ENCODE measurements around the gene NAT10.

NAT10 gene

DNA sequence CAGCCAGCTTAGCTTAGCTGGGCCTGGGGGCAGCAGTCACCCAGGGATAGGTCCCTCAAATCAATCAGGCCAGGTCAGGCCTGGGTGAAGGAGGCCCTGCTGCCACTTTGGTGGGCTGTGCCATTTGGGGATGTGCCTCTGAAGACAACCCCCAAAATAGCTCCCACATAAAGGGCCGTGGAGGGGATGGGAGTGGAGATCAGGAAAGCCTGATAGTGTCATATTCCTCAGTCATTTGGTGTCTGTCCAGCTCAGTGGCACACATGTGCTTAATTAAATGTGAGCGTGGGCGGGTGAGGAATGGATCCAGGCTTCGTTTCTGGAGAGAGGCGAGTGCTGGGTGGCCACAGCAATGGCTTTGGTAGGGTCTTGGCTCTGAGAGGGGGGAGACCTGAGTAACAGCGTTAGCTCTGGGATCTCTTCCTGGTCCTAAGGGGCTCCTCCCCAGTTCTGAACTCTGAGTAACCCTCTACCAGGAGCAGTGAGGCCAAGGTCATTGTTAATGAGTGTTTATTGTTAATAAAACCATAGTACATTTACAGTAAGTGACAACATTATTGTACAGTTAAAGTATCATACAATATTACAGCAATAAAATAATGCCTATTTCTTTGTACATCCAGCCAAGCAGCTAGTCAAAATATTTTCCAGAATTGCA lies 45.2 kb downstream of the NAT10 start:
- DNase-seq = no peak

DNA sequence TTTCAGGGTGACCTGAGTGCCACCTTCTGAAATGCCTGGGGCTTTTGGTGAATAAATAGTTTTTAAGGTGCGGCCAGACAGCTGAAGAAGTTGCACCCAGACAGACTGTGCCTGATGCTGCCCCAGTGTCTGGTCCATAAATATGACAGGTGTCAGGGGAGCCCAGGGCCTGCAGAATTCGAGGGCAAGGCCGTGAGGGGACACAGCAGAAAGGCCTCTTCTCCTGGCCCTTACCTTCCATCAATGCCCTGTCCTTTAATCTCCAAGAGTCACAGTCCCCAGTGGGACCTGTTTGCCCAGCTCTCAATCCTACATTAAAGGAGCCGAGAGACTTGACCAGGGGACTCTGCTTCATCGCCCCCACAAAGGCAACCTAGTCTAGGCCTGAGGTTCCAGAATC lies 45.7 kb downstream of the NAT10 start:
- DNase-seq = no peak

DNA sequence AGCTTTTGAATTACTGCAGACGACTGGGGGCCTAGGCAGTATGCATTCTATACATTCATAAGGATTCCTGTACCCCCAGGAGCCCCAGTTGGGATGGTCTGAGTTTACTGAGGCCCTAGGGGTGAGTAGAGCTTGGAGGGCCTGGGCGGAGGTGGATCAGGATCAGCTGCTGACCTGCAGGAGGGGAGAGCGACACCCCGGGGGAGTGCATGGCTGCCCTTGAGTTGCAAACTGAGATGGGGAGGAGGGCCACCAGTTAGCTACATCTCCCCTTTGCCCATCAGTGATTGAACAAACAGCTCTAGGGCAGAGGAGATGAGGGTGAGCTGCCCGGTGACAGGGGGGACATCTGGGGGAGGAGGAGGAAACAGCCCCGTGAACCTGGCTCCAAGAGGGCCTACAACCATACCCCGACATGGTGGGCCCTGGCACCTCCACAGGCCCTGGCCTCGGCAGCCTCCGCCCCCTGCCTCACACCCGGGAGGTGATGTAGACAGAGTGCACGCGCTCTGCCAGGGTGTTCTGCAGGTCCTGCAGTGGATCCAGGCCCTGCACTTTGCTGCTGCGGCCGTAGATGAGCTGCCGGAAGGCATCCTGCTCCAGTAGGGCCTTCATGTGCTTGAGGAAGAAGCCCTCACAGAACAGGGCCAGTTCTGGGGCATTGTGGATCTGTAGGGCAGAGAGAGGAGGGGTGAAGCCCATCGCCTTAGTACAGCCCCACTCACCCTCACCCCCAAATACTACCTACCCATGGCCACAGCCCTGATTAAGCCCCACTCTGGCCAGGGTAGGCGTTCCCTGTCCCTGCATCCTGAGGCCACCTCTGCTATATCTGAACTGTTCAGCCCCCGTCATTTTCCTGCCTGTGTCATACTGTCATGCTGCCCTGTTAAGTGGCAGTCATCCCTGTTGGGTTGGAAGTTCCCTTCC lies 46.8 kb downstream of the NAT10 start:
- DNase-seq = no peak

DNA sequence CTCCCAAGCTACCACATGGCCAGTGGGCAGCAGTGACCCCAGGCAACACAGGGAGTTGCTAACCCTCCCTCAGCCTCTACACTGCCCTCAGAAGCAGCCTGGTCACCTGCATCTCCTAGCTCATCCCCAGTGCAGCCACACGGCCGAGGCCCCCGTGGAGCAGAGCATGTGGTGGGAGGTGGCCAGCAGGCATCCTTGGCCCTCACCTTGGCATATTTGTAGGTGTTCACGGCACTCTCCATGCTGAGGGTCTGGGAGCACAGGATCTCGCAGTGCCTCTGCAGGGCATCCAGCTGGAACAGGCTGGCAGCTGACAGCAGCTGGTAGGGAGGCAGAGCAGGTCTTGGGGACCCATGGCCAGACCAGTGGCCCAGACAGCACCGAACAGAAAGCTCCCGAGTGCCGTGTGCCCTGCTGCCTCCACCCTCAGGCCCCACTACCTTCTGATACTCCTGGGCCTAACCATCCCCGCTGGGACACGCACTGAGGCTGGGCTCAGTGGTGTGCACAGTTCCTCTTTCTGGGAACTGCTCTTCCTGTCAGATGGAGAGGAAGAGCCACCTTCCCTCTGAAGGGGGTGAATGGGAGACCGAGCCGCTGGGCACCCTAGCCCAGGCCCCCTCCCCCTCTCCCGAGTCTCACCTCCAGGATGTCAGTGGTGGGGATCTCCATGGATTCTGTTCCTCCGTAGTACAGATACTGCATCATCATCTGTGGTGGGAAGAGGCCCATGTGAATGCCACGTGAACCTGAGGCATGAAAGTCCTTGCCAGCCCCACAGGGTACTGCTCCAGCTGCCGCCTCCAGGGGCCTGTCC lies 48.8 kb downstream of the NAT10 start:
- DNase-seq = no peak

DNA sequence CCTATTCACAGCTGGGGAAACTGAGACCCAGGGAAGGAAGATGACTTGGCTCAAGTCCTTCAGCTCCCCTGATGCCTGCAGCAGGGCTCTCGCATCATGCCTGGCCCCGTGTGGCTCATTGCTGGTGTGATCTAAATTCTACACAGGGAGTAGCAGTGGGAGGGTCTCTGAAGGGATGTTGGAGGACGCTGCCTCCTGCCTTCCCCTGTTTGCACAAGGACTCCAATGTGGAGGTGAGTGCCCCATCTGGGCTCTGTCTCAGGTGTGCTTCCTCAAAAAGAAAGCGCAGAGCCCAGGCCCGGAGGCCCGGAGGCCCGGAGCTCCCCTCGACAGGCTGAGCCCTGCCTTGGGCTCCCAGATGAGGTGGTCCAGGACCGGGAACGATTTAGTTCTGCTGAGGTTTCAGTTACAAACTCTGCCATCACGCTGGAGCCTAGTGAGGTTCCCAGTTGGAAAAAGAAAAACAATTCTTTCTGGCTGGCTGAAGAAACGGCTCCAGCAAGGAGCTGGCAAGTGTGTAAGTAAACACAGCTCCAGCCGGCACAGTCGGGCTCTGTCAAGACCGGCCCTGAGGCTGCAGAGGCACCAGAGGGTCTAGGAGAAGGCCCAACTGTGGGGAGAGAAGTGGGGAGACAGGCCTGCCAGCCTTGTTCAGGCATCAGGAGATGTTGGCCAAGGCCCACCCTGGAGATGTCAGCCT lies 49.8 kb downstream of the NAT10 start:
- no peak for DNase-seq

DNA sequence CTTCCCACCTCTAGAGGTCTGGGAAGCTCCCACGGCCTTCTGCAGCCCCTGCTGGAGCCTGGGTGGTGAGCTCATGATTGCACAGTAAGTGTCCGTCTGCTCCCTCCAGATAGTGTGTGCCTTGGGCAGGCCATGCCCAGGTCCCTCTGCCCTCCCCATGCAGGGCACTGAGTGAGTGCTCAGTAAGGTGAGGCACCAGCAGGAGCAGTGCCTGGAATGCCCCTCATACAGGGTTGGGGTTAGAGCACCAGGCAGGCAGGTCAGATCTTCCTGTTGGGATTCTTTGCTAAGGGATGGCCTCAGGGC lies 50.3 kb downstream of the NAT10 start:
- no peak for DNase-seq

DNA sequence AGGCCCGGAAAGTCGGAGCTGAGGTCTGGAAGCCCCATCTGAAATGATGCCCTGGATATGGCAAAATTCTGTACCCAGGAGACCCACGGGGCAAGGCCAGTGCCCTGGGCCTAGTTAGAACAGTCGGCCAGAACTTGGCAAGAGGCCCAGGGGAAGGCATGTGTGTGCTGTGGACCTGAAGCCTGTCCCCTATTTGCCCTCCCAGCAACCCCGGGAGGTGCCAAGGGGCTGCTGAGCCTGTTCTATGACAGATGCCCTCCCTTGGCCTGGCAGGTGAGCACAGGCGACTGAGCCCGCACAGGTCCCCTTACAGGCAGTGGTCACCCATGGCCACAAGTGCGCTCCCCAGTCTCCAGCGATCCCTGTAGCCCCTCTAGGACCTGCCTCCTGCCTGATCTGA lies 51.7 kb downstream of the NAT10 start:
- no peak for DNase-seq

DNA sequence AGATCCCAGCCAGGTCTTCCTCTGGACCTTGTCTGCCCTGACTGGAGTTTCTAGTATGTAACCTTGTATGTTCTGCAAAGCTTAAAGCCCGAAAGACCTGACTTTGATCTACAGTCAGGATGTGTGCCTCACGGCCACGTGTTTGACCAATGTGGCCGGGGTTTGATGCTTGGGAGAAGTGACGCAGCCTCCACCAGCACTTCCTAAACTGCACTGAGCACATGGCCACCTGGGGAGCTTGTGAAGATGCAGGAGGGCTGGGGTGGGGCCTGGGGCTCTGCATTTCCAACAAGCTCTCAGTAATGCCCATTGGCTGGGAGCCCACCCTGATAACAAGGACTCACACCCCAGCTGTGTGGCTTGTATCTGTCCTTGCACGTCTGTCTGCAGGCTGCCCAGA lies 53.2 kb downstream of the NAT10 start:
- no peak for DNase-seq

DNA sequence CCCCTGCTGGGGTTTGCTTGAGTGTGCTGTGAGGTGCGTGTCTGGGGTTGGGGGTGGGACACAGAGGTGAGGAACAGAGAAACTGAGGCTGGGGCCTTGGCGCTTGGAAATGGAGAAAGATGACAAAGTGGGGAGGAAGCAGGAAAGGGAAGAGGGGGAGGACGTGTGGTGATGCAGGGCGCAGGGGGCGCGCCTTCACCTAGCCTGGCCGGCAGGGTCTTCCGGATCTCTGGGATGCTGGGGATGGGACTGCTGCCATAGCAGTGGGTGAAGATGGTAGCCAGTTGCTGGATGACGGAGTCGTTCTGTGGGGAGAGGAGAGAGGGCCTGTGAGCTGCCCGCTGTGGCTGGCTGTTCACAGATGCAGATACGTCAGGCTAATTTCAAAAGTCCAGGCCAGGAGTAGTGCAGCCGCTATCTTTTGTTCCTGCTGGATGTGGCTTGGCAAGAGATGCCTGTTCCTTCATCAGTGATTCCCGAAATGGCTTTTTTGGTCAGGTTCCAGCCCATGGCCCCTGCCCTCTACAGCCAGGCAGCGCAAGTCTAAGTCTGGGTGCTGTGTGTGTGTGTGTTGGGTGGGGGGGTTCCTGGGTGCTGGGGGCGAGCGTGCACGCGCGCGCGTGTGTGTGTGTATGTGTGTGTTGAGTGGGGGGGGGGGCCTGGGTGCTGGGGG lies 54.8 kb downstream of the NAT10 start:
- no peak for DNase-seq

DNA sequence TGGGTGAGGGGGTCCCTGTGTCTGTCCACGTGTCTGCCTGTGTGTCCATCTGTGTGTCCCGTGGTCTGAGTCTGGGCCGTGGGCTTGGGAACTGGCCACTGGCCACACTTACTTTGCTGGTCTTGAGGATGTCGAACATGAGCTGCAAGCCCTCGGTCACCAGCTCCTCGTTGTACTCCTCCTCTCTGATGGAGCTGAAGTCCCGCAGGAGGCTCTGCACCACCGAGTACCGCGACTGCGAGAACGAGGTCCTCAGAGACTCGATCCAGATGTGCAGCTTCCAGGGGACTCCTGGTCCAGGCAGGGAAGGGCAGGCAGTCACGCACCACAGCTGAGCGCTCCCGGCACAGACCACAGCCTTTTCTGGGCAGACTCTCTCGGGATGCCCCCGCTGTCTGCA lies 55.4 kb downstream of the NAT10 start:
- DNase-seq = no peak

DNA sequence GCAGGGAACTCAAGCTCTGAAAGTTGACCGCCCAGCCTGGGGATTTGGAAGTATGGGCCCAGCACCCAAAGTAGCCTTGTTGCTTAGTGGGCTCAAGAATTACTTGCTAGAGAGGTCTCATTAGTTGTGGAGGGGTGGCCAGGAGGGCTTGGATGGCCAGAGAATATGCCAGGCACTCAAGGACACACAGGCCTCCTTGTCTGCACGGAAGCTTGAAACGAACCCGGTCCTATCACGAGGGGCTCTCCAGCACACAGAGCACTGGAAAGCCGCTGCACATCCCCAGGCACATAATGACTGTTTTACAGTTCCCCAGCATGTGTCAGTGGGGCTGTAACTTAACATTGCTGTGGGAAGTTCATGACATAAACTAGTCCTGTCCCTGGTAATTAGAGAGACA lies 55.9 kb downstream of the NAT10 start:
- DNase-seq = no peak

DNA sequence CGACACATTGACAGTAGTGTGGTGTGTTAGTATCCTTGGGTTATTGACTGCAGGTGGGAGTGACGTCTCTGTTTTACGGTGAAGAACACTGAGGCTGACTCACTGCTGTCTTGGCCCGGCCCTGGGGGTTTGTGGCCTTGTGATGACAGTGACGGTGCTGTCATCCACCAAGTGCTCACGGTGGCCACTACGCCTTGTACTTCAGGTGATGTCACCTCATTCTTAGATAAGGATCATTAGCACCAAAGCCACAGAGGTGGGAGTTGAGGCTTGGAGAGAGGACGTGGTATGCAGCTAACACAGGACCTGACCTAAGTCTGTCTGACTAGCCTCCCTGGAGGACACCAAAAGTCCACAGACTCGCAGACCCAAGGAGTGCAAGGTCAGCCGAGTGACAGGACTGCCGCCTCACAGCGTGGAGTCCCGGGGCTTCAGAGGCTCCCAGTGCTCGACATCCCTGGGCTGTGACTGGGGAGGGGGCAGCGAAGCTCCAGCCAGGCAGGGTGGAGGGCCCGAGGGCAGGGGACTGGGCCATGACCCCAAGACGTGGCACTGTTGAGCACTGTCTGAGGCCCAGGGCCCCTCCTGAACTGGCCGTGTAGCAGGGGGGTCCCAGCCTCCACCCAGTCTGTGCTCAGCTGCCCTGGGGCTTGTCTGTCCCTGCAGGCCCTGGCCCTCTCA lies 56.5 kb downstream of the NAT10 start:
- no peak for DNase-seq

DNA sequence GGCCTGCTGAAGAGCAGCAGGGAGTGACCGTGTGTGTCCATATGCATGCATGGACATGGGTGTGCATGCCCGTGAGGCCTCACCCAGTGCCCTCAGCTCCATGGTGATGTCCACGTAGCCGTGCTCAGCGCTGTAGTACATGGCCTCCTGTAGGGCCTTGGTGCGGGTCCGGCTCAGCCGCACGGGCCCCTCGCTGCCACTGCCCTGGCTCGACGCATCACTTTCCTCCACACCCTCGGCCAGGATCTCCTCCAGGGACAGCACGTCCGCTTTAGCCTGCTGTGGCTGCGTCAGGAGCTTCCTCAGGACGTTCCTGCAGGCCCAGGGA lies 57.0 kb downstream of the NAT10 start:
- no peak for DNase-seq

DNA sequence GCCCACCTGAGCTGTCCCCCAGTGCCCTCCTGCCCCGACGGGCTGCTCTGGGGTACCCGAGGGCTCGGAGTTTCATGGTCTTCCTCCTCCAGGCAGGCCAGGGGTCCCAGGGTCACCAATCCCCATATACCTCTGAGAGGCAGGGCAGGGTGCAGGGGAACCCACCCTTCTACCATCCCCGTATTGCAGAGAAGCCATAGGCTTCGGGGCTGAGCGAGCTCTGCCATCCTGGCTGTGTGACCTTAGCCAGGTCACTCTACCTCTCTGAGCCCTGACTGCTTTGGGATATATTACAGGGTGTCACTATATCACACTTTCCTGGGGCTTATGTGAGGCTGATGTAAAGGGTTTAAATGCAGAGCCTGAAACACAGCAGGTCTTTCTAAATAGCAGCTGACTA lies 57.4 kb downstream of the NAT10 start:
- DNase-seq = no peak

DNA sequence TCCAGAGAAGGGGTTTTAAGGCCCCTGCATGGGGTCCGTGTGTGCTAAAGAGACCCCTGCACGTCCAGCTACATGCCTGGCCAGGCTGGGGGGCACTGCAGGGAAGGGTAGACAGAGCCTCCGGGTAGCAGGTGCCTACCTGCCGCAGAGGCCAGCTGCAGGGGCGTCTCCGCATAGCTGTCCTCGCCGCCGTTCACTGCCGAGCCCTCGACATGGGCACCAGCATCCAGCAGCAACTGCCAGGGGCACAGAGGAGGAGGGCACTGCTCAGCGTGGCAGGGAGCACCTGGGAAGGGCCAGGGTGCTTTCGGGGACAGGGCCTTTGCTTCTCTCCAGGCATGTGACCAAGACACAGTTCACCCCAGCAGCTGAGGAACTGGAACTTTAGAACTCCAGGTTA lies 59.7 kb downstream of the NAT10 start:
- DNase-seq = no peak

DNA sequence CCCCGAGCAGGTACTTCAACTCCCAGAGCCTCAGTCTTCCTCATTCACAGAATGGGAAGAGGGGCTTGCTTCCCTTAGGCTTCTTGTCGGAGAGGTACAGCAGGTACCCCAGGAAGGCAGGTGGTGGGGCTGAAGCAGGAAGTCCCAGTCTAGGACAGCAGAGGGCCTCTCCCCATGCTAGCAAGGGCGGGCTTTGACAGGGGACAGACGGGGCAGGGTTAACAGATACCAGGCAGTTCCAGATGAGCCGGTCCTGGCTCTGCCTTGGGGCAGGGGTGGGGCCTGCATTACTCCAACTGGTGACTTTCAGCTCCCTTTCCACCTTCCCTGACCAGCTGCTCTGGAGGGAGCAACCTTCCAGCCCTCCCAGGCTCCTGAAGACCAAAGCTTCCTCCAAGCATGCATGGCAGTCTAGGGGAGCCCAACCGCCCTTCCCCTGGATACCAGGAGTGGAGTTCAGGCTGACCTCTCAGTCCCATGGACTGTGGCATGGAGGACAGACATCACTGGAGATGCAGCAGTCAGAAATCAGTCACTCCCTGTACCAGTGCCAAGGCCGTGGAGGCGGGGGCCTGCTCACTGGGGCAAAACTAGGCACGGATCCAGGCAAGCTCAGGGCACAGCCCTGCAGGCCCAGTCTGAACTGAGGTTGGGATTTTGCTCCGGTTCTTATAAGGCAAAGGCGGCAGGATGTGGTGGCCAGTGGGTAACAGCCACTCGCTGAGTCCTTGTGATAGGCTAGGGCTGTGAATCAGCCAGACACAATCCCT lies 60.5 kb downstream of the NAT10 start:
- DNase-seq = no peak

DNA sequence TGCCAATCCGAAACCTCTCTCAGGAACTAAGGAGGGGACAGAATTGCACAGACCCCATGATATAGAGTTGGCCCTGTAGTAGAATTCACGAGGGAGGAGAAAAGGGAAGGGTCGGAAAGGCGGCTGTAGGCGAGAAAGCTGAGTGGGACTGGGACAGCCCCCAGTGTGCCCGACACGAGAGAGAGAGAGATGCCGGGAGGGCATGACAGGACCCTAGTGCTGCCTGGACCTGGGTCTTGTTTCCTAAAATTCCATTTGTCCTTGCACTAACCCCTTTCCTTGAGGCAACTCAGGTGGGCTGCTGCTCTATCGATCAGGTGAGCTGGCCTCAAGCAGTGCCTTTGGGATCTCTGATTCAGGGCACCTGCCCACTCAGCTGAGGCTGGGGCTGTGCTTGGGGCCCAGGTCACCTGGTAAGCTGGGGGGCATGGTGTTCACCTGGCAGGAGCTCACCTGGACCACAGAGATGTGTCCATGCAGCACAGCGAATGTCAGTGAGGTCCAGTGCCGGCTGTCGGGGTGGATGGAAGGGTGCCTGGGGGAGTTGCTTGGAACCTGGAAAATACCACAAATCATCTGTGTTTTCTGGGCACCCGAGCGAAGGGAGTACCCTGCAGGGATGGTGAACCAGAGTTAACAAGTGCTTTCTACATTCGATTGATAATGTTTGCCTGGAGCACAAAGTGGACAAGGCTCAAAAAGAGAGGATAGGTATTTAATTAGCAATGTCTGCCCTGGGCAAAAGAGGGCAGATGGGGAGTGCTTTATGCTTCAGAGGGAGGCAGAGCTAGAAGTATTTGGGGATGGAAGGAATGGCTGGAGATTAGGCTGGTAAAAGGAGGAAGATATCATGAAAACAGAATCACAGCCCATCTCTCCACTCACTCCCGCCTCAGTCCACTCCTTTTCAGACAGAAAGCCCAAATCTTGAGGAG lies 61.6 kb downstream of the NAT10 start:
- no peak for DNase-seq

DNA sequence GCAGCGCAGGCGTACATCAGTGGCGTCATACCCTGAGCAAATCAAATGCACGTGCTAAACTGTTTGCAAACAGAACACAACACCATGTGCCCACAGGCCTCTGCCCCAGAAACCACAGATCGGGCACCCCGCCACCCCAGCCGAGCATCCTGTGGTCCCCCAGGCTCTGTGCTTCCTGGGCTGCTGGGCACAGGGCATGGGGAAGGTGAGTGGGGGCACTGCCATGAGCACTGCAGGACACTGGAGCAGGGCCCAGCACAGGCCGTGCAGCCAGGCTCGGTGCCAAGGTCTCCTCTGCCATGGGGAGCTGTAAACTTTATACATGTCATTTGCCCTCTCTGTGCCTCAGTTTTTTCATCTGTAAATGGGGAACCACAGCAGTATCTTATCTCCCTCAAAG lies 62.5 kb downstream of the NAT10 start:
- DNase-seq = no peak

DNA sequence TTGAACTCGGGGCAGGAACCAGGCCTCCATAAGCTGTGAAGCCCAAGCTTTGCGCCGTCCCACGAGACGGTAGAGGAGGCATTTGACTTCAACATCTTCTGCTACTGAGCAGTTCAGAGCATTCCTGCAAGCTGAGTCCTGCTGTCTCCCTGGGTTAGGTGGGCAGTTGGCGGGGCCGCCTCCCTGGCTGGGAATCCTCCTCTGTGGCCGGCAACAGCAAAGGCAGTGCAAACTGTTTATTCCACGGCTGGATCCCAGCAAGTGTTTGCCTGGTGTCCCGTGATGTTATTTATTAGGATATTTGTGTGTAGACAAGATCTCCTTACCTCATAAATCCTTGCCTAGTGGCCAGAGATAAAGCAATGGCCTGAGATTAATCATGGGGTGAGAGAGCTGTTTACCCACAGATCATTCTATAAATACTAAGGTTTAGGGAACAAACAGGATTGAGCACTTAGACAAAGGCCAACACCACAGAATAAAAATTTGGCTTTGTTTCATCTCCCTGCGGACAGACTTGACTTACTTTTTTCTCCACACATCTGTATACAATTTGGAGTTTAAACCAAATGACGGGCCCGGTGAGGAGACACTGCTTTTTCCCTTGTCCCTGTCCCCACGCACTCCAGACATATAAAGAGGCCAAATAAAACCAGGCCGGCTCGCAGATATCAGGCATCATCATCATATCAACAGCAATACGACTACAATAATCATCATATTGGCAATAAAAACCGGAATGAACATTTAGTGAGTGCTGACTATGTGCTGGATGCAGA lies 63.4 kb downstream of the NAT10 start:
- DNase-seq = no peak

All from activated gamma-delta T cell (primary cell).